KBM-7 (cell line): ENCODE results near the gene AKT1S1.
"Not testable (repeated sequence)": the region's sequence is repeated elsewhere in the genome, so short reads cannot be mapped to it uniquely, and the experiment has no call there.

Experiments
- DNase-seq: peaks from one replicate; pipeline ENCODE4 v3.0.0-alpha.2; 2015
- in situ Hi-C: fragments of 300-500 bp; cut with MboI; formaldehyde crosslinking; loops from 2 replicates; pipeline ENCODE4 v1.14.3; 2020; ENCODE audit warnings: low sequenced_read_pairs, low pct_unique_long_range_greater_than_20kb, mixed read lengths

The AKT1S1 gene

DNA sequence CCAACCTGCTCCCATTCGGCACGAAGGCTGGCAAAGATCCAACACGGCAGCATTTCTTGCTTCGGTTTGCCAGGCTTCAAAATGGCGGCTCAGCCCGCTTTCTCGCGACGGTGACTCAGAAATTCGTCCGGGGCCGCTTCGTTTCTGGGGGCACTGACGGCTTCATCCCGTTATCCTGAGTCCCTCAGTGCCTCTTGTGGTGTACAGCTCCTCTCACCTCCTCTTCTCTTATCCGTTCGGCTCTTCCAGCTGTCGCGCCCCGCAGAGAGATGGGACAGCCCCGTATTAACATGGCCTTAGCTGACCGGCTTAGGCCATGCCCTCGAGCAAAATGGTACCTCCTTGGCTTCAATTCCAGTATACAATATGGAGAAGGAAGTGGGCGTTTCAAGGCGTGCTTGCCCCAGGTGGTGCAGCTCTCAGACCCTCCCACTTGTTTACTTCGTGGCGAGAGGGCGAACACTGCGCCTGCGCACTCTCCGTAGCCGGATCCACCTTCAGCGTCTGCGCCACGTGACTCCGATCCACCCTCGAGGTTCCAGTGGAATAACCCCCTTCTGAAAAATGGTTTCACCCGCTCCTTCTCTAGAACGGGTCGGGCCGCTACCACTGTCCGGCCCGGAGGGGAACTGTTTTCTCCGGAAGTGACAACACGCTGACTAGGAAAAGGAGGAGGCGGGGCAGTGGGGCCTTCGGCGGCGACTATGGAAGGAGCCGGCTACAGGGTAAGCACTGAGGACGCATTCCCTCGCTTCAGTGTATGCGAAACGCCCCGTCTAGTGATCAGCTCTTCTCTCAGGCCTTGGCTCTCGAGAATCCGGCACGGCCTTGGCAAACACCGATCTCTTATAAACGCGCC, at the start of gene AKT1S1, which contains the start of gene TBC1D17:
AKT1S1 (minus strand) TSS at position 336 of the 859 bp plus-strand sequence. CDS start 4,060 bp downstream, outside the sequence.
TBC1D17 (plus strand) TSS at position 683 of the 859 bp plus-strand sequence; CDS start at position 705, 22 bp downstream.
- DNase-seq, result peak; percentile 100
- in situ Hi-C loops, result no loop called here

DNA sequence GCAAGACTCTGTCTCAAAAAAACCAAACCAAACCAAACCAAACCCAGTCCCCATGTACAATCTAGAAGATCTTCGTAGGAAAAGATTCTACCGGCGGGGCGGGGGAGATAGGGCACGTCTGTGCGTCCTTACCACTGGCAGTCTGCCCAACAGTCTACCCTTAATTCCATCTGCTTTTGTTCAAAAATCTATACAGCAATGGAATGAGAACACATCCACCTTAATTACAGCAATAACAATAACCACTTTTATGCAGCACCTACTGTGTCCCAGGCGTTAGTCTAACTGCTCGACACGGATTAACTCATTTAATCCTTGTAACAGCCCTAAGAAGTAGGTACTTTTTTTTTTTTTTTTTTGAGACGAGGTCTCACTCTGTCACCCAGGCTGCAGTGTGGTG, 49.4 kb upstream of the AKT1S1 start:
- in situ Hi-C loops, result no loop called here
- DNase-seq, result no peak

- DNase-seq, result no peak
- in situ Hi-C loops, result no loop called here
Observed at GRCh38 chr19:49925486-49925885, 48.3 kb upstream of the AKT1S1 start.

- DNase-seq, in situ Hi-C loops: not testable (repeated sequence)
Observed at GRCh38 chr19:49924881-49925210, 47.7 kb upstream of the AKT1S1 start.

GRCh38 chr19:49924004-49924880, 47.1 kb upstream of the AKT1S1 start:
- DNase-seq, result no peak

GRCh38 chr19:49923055-49924003, 46.2 kb upstream of the AKT1S1 start:
- DNase-seq, result no peak
- in situ Hi-C loops, result no loop called here

More at GRCh38 chr19:49924004-49924880, 47.1 kb upstream of the AKT1S1 start:
- in situ Hi-C loops, result no loop called here

GRCh38 chr19:49921871-49922795, 45.0 kb upstream of the AKT1S1 start:
- in situ Hi-C loops, result no loop called here
- DNase-seq, result no peak

- in situ Hi-C loops, result no loop called here
- no peak for DNase-seq
Observed at GRCh38 chr19:49920624-49921363, 43.6 kb upstream of the AKT1S1 start.

DNA sequence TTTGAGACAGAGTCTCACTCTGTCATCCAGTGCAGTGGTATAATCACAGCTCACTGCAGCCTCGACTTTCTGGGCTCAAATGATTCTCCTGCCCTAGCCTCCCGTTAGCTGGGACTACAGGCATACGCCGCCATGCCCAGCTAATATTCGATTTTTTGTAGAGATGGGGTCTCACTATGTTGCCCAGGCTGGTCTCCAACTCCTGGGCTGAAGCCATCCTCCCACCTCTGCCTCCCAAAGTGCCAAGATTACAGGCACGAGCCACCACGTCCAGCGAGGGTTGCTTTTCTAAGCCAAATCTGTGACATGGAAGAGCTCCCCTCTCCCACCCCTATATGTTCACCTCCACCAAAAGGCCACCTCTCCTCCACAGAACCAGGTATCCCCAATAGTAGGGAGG, 40.9 kb upstream of the AKT1S1 start:
- in situ Hi-C loops, result no loop called here

DNA sequence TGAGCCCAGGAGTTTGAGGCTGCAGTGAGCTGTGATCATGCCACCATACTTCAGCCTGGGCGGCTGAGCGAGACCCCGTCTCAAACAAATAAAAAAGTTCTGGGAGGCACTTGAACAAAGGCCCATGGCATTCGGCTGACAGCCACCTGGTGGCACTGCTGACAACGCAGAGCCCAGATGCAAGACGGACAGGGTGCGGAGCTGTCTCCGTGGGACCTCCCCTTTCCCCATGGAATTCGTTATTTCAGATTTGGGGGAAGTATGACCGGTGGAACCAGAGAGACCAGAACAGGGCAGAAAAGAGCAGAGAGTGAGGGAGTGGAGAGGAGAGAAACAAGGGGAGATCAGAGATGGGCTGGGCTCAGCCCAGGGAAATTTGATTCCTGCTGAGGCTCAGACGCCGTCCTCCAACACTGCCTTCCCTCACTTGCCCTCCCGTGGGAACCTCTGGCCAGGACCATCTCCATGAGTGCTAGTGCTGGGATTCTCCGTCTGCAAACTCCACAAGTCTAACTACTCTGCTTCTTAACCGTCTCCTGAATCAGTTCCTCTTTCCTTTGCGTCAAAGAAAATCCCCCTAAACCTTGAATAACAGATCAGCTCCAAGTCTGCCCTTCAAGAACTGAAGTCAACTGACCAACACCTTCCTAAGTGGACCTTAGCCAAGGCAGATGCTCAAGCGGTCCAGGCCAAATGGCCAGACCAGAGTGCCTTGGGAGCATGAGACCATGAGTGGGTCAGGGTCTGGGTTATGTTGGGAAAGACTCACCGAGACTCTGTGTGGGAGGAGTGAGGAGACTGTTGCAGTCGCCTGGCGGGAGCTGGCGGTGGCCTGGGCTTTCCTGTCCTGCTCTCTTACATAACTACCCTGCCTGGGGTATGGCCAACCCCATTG, 39.9 kb upstream of the AKT1S1 start:
- DNase-seq, result peak; percentile 40

More for the DNA sequence above, 40.9 kb upstream of the AKT1S1 start:
- DNase-seq, result no peak

DNA sequence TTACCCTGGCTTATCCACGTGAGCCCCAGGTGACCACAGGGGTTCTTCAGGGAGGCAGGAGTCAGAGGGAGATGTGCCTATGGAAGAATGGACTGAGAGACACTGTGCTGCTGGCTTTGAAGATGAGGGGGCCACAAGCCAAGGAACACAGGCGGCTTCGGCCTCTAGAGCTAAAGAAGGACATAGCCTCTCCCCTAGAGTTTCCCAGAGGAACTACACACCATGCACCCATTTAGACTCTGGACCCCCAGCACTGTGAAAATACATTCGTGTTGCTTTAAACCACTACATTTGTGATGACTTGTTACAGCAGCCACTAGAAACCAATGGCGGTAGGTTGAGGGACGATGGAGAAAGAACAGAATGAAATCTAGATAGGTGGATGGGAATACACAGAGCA, 38.1 kb upstream of the AKT1S1 start:
- no peak for DNase-seq
- in situ Hi-C loops, result no loop called here

More for the DNA sequence above, 39.9 kb upstream of the AKT1S1 start:
- in situ Hi-C loops, result no loop called here

DNA sequence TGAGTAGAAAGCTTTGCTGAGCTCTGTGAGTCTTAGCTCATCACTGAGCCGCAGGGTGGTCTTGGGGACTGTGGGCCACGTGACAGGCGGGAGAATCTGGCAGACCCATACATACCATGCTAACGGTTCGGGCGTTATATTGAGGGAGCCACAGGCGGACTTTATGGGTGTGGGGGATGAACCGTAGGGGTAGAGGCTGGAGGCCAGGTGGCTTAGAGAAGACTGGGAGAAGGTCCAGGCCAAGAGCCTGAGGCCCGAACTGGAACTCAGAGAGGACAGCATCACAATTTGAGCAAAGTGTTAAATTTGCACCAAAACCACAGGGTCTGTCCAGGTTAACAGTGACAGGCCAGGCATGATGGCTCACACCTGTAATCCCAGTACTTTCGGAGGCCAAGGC, 36.6 kb upstream of the AKT1S1 start:
- in situ Hi-C loops, result no loop called here
- DNase-seq, result no peak

- DNase-seq, result no peak
- in situ Hi-C loops, result no loop called here
Observed at GRCh38 chr19:49912965-49913685, 36.0 kb upstream of the AKT1S1 start.

- in situ Hi-C loops, result no loop called here
- DNase-seq, result peak; percentile 55
Observed at GRCh38 chr19:49911381-49912145, 34.4 kb upstream of the AKT1S1 start.

DNA sequence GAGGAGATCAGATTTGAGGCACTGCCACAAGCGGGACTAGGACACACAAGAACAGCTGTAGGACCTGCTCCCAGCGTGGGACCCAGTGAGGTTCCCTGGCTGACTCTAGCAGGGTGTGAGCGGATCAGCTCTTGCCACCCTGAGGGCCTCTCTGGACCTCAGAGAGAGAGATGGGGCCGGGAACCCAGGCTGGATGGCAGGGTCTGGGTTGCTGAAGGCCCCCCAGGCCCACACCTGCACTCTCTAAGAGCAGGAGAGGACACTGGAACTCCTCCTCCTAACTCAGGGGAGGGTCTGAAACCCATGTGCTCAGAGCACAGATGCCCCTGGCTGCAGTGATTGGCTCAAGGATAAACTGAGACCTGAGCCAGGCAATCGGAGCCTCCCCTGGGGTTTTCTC, 33.0 kb upstream of the AKT1S1 start:
- in situ Hi-C loops, result no loop called here
- no peak for DNase-seq
